ENCODE measurements around the gene HOXB5. TPM values are rescaled to one million over a fixed set of nuclear protein-coding genes. Genes with fewer than 3 reads are reported as not detected.
A peak's percentile ranks its signal among the peaks of the same experiment; 100 is the strongest.

Gene HOXB5
- total and polyA plus RNA-seq, 8 donors = 3.3 to 37.5 (median 28.9) TPM

- no peak for DNase-seq
- Histone ChIP-seq H3K27ac (peak overlapping the region; percentile 3 to 95), H3K36me3 (no peaks in the 10 kb centered on the region), H3K9me3 (no peaks in the 10 kb centered on the region), H3K4me1 (peaks cover 3 to 19% of the 10 kb centered on the region in 2 donors), H3K4me3 (no peak overlapping the region), H3K27me3 (peaks cover 48 to 100% of the 10 kb centered on the region in 2 donors)
- intact Hi-C loops (cut with DNase I) = no loop called here
- ATAC-seq = no peak
- no peak for TF ChIP-seq CTCF (IDR thresholded peaks at IDR 0.05)
Measured at GRCh38 chr17:48568499-48569239, 24.9 kb downstream of the HOXB5 start.

- no peaks in the 10 kb centered on the region for H3K36me3 ChIP-seq
- H3K4me1 ChIP-seq = peaks cover 3 to 19% of the 10 kb centered on the region in 2 donors
- no peak overlapping the region for H3K4me3 ChIP-seq
- intact Hi-C loops (cut with DNase I) = no loop called here
- H3K9me3 ChIP-seq = no peaks in the 10 kb centered on the region
- DNase-seq (no peak), ATAC-seq (no peak)
- peak overlapping the region; percentile 3 to 95 for H3K27ac ChIP-seq
- no peak for TF ChIP-seq CTCF (IDR thresholded peaks at IDR 0.05)
- H3K27me3 ChIP-seq = peaks cover 48 to 100% of the 10 kb centered on the region in 2 donors
Measured at GRCh38 chr17:48567646-48568354, 25.8 kb downstream of the HOXB5 start.

GRCh38 chr17:48567209-48567608 lies 26.4 kb downstream of the HOXB5 start:
- Histone ChIP-seq H3K27ac (peak overlapping the region in 1 of 2 donors; percentile 95), H3K4me3 (no peak overlapping the region), H3K4me1 (peaks cover 3 to 19% of the 10 kb centered on the region in 2 donors), H3K9me3 (no peaks in the 10 kb centered on the region), H3K27me3 (peaks cover 43 to 100% of the 10 kb centered on the region in 2 donors), H3K36me3 (no peaks in the 10 kb centered on the region)
- no peak for ATAC-seq
- TF ChIP-seq CTCF (IDR thresholded peaks at IDR 0.05) = no peak
- intact Hi-C loops (cut with DNase I) = no loop called here
- DNase-seq = no peak

- Histone ChIP-seq H3K4me3 (no peak overlapping the region), H3K36me3 (no peaks in the 10 kb centered on the region), H3K27me3 (peaks cover 43 to 100% of the 10 kb centered on the region in 2 donors), H3K4me1 (peaks cover 3 to 19% of the 10 kb centered on the region in 2 donors), H3K9me3 (no peaks in the 10 kb centered on the region), H3K27ac (no peak overlapping the region)
- no peak for DNase-seq
- intact Hi-C loops (cut with DNase I) = no loop called here
- TF ChIP-seq CTCF (IDR thresholded peaks at IDR 0.05) = no peak
- no peak for ATAC-seq
Measured at GRCh38 chr17:48566717-48567116, 26.9 kb downstream of the HOXB5 start.

All from left lung (tissue), 10 donors.